Non-pigmented ciliary epithelial cell (primary cell): ENCODE data around the gene ZFP3.
"Not testable (repeated sequence)": the region's sequence is repeated elsewhere in the genome, so short reads cannot be mapped to it uniquely, and the experiment has no call there.

Source experiments
- DNase-seq: peaks from one replicate; pipeline ENCODE4 v3.0.0-alpha.2; 2010; ENCODE audit warnings: low read depth

ZFP3 gene

DNA sequence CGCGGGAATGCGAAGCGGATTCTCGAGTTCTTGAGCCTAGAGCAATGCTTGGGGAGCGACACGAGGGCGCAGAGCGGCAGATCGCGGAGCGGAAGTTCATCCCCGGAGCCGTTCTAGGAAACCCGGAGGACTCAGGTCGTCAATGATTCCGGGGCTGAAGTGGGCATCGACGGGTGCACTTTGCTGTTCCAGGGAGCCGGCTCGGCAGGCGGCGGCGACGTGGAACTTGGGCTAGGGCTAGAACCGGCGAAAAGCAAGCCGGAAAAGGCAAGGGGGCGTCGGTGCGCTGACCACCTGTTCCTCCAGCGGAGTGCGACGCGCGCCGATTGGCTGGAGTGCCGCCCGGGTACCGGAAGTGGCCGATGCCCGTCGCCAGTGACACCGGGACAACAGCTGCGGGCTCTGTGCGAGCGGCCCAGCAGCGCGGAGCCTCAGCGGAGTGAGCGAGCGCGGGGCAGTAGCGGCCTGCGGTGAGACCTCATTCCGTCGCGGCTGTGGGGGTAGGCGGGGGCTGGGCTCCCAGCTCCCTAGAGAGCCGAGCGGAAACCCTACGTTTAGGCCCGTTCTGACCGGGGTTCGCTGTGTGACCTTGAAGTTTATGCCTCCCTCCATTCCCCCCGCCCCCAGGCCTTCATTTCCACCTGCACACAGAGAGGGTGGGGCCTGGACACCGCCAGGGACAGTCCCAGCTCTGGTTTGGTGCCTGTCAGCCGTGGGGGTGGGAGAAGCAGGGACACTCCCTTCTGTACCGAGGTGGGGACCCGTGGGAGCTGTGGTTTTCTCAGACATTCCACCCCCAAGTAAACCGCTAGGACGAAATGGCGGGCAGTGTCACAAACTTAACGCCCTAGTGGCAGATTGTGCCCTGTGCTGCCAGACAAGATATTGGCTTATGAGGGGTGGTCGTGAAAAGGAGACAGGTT lies at the start of gene ZFP3:
TSS of gene ZFP3 (plus strand) at position 362 of the 923 bp plus-strand sequence. CDS start 13,038 bp downstream, outside the sequence.
- peak; percentile 36 for DNase-seq

DNA sequence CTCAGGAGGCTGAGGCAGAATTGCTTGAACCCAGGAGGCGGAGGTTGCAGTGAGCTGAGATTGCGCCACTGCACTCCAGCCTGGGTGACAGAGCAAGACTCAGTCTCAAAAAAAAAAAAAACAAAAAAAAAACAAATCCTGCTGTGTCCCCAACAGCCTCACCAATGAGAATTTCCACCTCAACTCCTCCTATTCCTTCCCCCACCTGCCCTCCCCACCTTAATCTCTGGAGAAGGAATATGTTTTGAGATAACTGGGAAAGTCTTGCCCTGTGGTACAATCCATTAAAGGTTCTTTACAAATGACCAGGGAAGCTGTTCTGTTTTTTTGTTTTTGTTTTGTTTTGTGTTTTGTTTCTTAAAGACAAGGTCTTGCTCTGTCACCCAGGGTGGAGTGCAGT lies 48.1 kb upstream of the ZFP3 start:
- not testable (repeated sequence) for DNase-seq

DNA sequence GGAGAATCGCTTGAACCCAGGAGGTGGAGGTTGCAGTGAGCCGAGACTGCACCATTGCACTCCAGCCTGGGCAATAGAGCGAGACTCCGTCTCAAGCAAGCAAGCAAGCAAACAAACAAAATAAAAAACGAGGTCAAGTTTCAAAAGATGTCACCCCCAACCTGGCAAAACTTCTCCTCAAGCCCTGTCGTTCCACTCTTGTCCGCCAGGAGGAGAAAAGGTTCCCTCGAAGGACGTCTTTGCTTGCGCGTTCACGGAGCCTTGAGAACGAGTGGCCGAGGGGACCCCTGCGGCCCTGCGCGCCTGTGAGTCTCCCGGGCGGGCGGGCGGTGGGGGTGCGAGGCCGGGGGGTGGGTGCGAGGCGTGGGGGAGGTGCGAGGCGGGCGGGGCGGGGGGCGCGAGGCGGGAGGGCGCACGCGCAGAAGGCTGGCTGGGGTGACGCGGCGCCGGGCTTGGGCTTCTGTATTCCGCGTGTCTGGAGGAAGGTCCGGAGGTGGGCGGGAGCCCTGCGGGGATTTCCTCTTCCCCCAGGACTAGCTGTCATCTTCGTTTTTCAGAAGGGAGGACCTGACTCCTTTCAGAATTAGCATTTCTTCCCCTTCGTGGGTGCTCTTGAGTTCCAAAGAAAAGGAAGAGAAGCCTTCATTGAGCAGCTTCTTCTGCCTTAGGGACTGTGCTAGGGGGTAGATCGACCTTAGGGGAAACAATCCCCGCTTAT lies 46.7 kb upstream of the ZFP3 start:
- peak; percentile 38 for DNase-seq

DNA sequence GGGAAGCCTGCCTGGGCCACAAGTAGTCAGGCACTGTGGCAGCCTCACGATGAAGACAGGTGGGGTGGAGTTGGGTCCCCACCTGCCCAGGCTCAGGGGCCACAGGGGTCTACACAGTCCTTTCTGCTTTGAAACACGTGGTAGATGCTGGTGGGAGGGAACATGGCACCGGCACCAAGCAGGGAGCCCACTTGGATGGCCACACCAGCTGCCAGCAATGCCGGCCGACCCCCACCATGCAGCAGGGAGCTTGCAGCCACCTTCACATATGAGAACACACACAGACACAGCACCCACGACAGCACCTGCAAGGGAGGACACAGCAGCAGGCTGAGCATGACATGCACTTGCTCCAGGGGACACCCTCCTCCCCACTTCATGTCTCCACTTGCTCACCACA lies 45.4 kb upstream of the ZFP3 start:
- DNase-seq: no peak

DNA sequence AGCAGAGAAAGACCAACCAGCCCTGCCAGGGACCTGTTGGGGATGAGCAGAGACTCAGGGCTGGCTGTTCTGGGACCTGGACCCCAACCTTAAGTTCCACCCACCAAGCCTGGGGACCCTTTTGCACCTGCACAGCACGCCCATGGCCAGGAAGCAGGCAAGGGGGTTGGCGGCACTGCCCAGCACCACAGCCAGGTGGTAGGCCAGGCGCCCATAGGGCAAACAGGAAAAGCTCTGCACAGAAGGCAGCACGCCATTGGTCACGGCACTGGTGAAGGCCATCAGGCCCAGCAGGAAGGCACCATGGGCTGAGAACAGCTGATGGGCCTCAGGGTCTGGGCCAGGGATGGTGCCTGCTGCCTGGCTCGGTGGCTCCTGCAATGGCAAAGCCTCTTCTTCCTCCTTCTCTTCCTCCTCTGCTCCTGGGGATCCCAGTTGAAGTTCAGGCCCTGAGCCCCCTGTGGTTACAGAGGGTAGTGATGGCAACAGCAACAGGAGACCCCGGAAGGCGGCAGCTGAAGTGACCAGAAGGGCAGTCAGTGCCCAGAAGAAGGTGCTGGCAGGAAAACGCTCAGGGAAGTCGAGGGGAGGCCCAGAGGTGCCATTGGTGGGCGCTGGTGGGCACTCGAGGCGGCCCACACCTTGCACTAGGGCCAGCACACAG lies 44.8 kb upstream of the ZFP3 start:
- DNase-seq: no peak

DNA sequence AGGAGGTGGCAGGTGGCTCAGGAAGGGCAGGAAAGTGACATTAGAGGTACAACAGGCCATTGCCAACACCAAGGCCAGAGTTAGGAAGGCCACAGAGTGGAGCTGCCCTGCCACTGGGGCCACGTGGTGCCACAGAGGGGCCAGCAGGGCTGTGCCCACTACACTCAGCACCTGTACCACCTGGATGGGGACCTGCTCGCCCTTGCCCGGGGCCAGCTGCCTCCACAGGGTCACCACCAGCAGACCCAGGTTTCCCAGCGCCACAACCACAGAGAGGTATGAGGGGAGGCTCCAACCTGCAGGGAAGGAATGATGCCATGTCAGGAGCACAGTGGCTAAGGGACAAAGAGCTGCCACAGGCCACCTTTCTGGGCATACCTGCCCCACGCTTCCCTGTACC lies 44.2 kb upstream of the ZFP3 start:
- no peak for DNase-seq

DNA sequence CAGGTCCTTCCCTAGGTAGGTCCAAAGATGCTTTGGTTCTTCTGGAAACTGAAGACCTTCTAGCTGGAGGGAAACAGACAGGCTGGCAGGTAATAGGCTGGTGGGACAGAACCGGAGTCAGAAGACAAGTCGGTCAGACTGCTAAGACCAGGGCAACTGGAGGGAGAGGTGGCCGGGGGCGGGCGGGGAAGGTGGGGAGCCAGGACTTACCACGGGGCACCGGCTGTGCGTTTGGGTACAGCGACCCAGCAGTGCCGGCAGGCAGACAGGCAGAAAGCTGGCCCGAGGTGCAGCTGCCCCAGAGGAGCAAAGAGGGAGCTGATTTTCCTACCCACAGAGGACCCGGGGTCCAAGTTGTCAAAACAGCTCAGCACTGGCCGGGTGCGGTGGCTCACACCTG lies 43.6 kb upstream of the ZFP3 start:
- no peak for DNase-seq

DNA sequence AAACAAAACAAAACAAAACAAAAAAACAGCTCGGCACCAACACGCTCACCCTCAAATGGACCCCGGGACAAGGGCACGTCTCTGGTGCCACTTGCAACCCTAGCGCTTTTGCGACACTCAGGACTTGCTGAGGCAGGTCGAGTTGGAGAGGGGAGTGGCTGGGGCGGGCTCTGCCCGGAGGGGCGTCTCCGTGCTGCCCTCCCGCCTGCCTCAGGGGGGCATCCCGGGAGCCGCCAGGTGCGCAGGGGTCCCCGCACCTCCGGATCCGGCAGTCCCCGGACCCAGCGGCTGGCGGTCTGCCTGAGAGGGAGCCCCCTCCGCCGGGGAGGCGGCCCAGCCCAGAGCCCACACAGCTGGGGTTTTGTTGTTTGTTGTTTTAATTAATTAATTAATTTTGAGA lies 43.0 kb upstream of the ZFP3 start, which contains the start of gene SLC52A1:
TSS of gene SLC52A1 (minus strand) at position 112 of the 400 bp plus-strand sequence. CDS start 820 bp downstream, outside the sequence.
- no peak for DNase-seq

DNA sequence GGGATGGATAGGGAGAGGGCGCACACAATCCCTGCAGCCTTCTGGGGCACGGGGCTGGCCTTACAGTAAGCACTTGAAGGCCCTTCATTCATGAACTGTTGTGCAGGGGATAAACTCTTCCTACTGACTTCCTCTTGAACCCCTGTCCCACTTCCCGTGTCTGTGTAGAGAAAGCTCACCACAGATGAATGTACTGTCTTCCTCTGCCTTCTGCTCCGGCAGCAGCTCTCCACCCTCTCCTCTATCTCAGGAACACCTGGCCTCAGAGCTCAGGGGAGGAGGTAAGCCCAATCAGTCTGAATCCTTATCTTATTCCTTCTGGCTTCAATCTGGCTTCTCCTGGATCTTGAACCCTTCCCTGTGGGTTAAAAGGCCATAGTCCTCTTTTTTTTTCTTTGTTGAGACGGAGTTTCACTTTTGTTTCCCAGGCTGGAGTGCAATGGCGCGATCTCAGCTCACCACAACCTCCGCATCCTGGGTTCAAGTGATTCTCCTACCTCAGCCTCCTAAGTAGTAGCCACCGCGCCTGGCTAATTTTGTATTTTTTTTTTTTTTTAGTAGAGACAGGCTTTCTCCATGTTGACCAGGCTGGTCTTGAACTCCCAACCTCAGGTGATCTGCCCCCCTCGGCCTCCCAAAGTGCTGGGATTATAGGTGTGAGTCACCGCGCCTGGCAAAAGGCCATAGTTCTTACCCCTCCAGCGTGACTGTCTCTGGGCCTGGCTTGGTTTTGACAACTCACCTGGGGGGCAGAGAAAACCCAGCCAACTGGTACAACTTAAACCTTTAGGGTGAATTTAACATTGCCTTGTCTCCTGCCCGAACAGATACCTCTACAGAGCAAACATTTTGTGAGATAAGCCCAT lies 35.9 kb upstream of the ZFP3 start:
- DNase-seq: no peak

DNA sequence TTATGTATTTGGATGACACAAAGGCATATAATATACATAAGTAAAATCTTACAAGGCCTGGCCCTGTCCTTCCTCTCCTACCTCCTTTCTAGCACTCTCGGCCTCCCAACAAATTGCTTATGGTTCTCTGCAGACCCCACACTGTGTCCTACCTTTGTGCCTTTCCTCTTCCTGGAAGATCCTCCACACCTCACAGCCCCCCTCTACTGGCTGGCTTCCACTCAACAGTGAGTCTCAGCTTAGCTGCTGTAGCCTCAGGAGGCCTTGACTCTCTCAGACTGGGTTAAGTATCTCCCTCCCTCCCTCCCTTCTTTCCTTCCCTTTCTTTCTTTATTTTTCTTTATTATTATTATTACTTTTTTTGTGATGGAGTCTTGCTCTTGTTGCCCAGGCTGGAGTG lies 34.7 kb upstream of the ZFP3 start:
- DNase-seq: no peak

DNA sequence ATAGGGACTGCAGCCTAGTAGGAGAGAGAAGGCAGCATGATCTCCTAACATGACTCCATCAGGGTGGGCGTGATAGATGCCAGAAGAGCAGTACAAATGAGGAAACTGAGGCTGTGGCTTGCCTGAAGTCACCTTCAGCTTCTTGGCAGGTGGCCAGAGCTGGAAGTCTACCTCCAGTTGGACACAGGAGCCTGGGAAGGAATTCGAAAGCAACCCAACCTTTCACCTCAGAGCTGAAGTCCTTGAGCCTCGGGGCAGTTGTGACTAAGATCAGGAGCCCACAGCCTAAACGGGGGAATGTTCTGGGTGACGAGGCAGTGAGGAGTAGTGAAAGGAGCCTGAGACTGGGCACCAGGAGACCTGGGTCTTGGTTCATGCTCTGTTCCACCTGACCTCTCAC lies 33.6 kb upstream of the ZFP3 start:
- no peak for DNase-seq

DNA sequence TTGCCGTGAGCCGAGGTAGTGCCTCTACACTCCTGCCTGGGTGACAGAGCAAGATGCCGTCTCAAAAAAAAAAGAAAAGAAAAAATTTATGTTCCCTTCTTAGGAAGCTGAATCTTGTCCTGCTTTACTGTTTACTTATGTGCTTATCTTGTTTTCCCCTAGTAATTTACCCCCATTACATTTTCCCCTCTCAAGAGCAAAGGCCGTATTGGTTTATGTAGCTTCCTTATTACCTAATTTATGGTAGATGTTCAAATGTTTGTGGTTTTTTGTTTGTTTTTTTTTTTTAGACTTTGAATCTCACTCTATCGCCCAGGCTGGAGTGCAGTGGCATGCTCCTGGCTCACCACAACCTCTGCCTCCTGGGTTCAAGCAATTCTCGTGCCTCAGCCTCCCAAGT lies 32.8 kb upstream of the ZFP3 start:
- DNase-seq: no peak

DNA sequence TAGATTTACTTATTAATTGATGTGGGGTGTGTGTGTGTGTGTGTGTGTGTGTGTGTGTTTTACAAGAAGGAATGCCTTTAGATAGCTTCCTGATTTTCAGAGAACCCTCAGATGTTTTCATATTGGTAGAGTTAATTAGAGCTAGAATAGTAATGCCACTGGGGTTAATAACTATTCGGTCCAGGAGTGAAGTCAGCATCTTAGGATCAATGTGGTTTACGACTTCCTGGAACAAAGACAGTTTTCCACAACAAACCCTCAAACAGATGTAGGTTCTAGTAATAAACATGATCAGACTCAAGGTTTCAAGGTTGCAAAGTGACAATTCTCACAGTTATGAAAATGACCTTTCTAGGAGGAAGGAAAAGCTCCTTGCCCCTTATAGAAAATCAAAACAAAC lies 30.8 kb upstream of the ZFP3 start:
- DNase-seq: no peak

DNA sequence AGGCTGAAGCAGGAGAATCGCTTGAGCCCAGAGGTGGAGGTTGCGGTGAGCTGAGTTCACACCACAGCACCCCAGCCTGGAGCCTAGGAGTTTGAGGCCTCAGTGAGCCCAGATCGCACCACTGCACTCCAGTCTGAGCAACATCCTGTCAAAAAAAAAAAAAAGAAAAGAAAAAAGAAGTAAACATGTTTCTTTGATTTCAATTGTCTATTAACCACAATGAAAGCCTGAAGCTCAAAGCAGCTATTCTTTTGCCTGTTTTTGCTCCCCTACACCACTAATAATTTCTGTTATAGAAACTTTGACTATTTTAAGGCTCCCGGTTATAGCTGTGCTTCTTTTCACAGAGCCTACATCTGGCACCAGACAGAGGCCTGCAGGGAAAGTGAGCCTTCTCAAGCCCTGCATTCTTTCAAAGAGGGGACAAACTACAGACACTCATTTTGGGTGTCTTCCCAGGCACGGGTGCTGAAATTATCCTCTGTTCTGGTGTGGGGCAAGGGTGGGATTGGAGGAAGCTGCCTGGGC lies 28.9 kb upstream of the ZFP3 start:
- no peak for DNase-seq

DNA sequence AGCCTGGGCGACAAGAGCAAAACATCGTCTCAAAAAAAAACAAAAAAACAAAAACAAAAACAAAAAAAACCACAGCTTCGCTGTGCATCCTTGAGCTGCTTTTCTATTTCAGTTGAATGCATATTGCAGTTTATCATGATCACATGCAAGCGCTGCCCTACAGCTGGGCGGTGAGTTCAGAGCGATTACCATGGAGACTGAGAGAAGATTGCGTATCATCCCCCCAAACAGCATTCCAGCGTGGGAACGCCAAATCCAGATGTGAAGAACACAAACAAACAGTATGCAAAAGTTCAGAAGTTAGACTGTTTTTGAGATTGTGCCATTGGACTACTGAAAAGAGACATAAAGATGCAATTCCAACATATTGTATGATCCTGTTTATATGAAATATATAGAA lies 28.0 kb upstream of the ZFP3 start:
- DNase-seq: peak; percentile 6

DNA sequence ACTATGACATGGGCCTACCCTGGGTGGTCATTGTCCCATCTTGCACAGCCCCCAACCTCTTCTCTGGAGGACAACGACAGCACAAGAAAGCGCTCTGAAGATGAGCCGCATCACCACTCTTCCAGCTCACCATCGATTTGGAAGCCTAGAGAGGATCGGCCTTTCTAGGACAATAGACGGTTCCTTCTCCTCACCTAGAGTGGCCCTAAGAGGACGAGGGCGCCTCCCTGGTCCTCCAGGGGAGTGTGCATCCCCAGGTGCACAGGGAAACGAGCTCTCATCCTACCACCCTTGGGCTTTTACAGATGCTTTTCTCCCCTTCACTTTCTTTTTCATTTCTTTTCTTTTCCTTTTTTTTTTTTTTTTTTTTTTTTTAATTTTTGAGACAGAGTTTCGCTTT lies 22.7 kb upstream of the ZFP3 start:
- no peak for DNase-seq

DNA sequence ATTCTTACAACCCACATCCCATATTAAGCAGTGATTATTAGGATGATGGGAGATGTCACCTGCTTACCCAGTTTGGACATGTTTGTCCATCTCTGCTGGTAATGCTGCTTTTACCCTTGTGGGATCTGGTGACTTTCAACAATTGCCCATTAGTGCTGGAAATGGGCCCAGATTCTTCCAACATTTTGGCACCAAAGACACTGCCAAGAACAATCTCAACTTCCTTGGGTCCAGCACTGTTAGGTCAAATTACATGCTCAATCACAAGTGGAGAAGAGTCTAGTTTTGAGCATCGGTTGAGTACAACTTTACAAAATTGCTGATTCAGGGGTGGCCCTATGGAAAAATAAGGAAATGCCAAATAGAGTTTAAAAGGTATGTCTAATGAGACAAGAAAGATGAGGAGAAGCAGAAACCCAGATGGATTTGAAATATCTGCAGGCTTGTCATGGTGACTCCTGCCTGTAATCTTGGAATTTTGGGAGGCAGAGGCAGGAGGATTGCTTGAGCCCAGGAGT lies 13.0 kb upstream of the ZFP3 start:
- DNase-seq: no peak

DNA sequence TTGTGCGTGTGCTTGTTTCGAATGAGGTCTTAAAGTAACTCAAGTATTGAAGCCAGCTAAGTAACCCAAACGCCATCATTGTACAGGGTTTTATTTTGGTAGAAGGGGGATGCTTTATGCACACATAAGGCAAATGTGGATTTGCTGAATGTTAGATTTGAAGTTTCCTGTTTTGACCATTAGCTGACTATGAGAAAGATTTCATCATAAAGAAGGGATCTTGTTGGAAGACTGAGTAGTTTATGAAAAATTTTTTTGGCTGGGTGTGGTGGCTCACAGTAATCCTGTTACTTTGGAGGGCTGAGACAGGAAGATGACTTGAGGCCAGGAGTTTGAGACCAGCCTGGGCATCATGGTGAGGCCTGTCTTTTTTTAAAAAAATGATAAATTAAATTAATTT lies 10.0 kb upstream of the ZFP3 start:
- no peak for DNase-seq

DNA sequence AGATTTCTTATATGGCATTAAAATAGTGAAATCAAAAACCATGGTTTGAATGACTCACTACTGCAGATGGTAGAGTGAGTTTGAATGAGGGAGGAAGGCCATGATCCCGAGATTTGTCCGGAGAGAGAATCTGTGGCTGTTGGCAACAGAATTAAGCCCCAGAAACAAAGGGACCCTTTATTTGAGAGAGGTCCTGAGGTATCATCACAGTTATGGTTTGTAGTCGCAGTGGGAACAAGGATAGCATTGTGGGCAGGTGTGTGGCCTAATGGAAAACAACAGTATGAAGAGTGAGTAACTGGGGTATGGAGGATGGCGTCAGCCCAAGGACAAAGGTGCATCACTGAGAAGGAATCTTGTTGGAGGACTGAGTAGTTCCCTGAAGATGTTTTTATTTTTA lies 8.5 kb upstream of the ZFP3 start:
- no peak for DNase-seq

DNA sequence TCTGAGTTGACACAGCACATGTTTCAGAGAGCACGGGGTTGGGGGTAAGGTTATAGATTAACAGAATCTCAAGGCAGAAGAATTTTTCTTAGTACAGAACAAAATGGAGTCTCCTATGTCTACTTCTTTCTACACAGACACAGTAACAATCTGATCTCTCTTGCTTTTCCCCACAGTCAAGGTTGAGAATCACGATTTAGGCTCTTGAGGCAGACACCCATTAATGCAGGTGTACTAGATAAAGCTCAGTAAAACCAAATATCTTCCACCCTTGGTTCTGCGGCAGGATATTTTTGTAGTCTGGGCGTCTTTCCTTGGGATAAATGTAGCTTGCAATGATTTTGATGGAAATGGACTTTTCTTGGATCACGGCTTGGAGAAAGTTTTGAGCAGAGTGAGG lies 2.8 kb upstream of the ZFP3 start:
- not testable (repeated sequence) for DNase-seq

DNA sequence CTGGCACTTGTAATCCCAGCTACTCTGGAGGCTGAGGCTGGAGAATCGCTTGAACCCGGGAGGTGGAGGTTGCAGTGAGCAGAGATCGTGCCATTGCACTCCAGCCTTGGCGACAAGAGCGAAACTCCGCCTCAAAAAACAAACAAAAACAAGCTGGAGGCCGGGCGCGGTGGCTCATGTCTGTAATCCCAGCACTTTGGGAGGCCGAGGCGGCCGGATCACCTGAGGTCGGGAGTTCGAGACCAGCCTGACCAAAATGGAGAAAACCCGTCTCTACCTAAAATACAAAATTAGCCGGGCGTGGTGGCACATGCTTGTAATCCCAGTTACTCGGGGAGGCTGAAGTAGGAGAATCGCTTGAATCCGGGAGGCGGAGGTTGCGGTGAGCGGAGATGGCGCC lies 992 bp upstream of the ZFP3 start:
- not testable (repeated sequence) for DNase-seq
